Colonic mucosa (tissue), 4 donors: Measurements from ENCODE around the gene MPZL3. TPM values are rescaled to one million over a fixed set of nuclear protein-coding genes. Genes with fewer than 3 reads are reported as not detected.
A peak's percentile ranks its signal among the peaks of the same experiment; 100 is the strongest.

Experiments
- DNase-seq: peaks from one replicate; pipeline ENCODE4 v3.0.0-alpha.2; 2020
- H3K27ac ChIP-seq: fragments of 200-600 bp; one replicate; pipeline ENCODE4 v1.8.0; 2021
- H3K27me3 ChIP-seq: fragments of 200-600 bp; one replicate; pipeline ENCODE4 v1.8.0; 2021
- H3K36me3 ChIP-seq: fragments of 200-600 bp; one replicate; pipeline ENCODE4 v1.8.0; 2021
- H3K4me1 ChIP-seq: fragments of 200-600 bp; one replicate; pipeline ENCODE4 v1.8.0; 2021; ENCODE audit warnings: mild to moderate bottlenecking
- H3K4me3 ChIP-seq: fragments of 200-600 bp; one replicate; pipeline ENCODE4 v1.8.0; 2021
- H3K9ac ChIP-seq, 2 donors: one replicate each; pipeline ENCODE4 v1.7.0; 2013; ENCODE audit warnings: control low read depth in 2 of 2, low read depth in 2 of 2, low read length in 2 of 2
- H3K9me3 ChIP-seq: fragments of 200-600 bp; one replicate; pipeline ENCODE4 v1.8.0; 2021
- CTCF ChIP-seq: fragments of 200-600 bp; IDR thresholded peaks from one replicate; pipeline ENCODE4 v1.8.0; 2022; ENCODE audit warnings: antibody characterized with exemption, mild to moderate bottlenecking
- intact Hi-C: fragments of 100-400 bp; cut with DNase I; formaldehyde crosslinking; loops from one replicate; pipeline ENCODE4 v1.14.1; 2022
- total RNA-seq, 2 donors: library from RNA; stranded (reverse); fragmentation: NEBNext Ultra II Directional in 1 of 2; extraction: Animal tissue kit (Norgen Biotek cat#: 25700) in 1 of 2; gene quantifications; one replicate each; pipeline ENCODE4 v1.2.1, GENCODE V29; 2021
- donor health status: healthy.
- donor health status: DM: no; HTN: no; CAD: no.
- donor health status: DM: no; HTN: no; CAD: no.

The MPZL3 gene
- total RNA-seq, 2 donors from 2014 or later: 10.9 to 27.8 TPM

GRCh38 chr11:118222437-118222836, 29.7 kb downstream of the MPZL3 start:
- H3K4me3 ChIP-seq: no peak overlapping the region
- TF ChIP-seq CTCF: no peak
- intact Hi-C loops: no loop called here
- H3K9me3 ChIP-seq: no peaks in the 10 kb centered on the region
- H3K36me3 ChIP-seq: no peaks in the 10 kb centered on the region
- no peaks in the 10 kb centered on the region for H3K4me1 ChIP-seq
- no peak overlapping the region for H3K9ac ChIP-seq
- no peak for DNase-seq
- no peak overlapping the region for H3K27ac ChIP-seq
- no peaks in the 10 kb centered on the region for H3K27me3 ChIP-seq

- intact Hi-C loops: no loop called here
- Histone ChIP-seq H3K27me3 (no peaks in the 10 kb centered on the region), H3K4me1 (no peaks in the 10 kb centered on the region), H3K36me3 (no peaks in the 10 kb centered on the region), H3K27ac (no peak overlapping the region), H3K4me3 (no peak overlapping the region), H3K9ac (peak overlapping the region in 1 of 2 donors; percentile 17), H3K9me3 (no peaks in the 10 kb centered on the region)
- DNase-seq: no peak
- no peak for TF ChIP-seq CTCF
These were observed 30.7 kb downstream of the MPZL3 start for GRCh38 chr11:118221419-118221818.

- no peak for DNase-seq
- no peaks in the 10 kb centered on the region for H3K9me3 ChIP-seq
- intact Hi-C loops: no loop called here
- peak overlapping the region; percentile 18 for H3K27ac ChIP-seq
- TF ChIP-seq CTCF: no peak
- H3K4me3 ChIP-seq: no peak overlapping the region
- H3K27me3 ChIP-seq: no peaks in the 10 kb centered on the region
- H3K36me3 ChIP-seq: no peaks in the 10 kb centered on the region
- no peaks in the 10 kb centered on the region for H3K4me1 ChIP-seq
- no peak overlapping the region for H3K9ac ChIP-seq
These were observed 32.4 kb downstream of the MPZL3 start for GRCh38 chr11:118219732-118220131.

- no peaks in the 10 kb centered on the region for H3K27me3 ChIP-seq
- TF ChIP-seq CTCF: no peak
- H3K27ac ChIP-seq: no peak overlapping the region
- H3K4me1 ChIP-seq: no peaks in the 10 kb centered on the region
- H3K36me3 ChIP-seq: no peaks in the 10 kb centered on the region
- DNase-seq: no peak
- H3K4me3 ChIP-seq: no peak overlapping the region
- intact Hi-C loops: no loop called here
- H3K9ac ChIP-seq: no peak overlapping the region
- no peaks in the 10 kb centered on the region for H3K9me3 ChIP-seq
These were observed 32.9 kb downstream of the MPZL3 start for GRCh38 chr11:118219244-118219643.

DNA sequence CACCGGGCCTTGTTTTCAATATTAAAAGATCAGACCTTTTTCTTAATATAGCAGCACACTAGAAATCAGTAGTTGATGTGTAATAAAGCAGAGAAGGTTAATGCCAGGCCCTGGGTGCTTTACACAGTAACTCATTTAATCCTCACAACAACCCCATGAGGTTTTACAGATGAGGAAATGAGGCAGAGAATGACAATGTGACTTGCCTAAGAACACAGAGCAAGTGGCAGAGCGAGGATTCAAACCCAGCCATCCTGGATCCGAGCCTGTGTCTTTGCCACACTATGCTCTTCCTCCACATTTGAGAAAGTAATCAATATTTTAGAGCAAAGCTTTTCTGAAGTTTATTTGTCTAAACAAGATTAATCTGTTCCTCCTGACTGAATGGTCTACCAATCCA, 34.6 kb downstream of the MPZL3 start:
- intact Hi-C loops: no loop called here
- Histone ChIP-seq H3K9me3 (no peaks in the 10 kb centered on the region), H3K27ac (peak overlapping the region; percentile 12)

More for the DNA sequence above, 34.6 kb downstream of the MPZL3 start:
- no peak for DNase-seq
- no peak for TF ChIP-seq CTCF
- H3K36me3 ChIP-seq: no peaks in the 10 kb centered on the region
- H3K4me3 ChIP-seq: no peak overlapping the region
- H3K27me3 ChIP-seq: no peaks in the 10 kb centered on the region
- peak overlapping the region in 1 of 2 donors; percentile 9 for H3K9ac ChIP-seq
- peaks cover 3% of the 10 kb centered on the region for H3K4me1 ChIP-seq
